WTC11 (cell line): Measurements from ENCODE around the gene AQP12A. TPM values are rescaled to one million over a fixed set of nuclear protein-coding genes. Genes with fewer than 3 reads are reported as not detected.

Experiments
- ATAC-seq: fragments of 200-7000 bp; cut with Tn5 transposase; 2 replicates; pipeline ENCODE4 v1.10.0; 2021; ENCODE audit warnings: mild to moderate bottlenecking, moderate library complexity
- CTCF ChIA-PET: fragments of 300-600 bp; sonication (Branson Sonifier 250); formaldehyde crosslinking; loops from one replicate; lab custom pipeline; 2021; ENCODE audit warnings: antibody characterized with exemption; lab: Charles Lee
- POLR2A ChIA-PET: fragments of 350-600 bp; sonication (Branson Sonifier 250); formaldehyde crosslinking; loops from one replicate; lab custom pipeline; 2021; ENCODE audit warnings: antibody characterized with exemption; lab: Charles Lee
- DNase-seq: peaks from one replicate; pipeline ENCODE4 v3.0.0; 2021; ENCODE audit warnings: low spot score
- H3K27ac Mint-ChIP-seq: 2 replicates; pipeline ENCODE4 v1.8.0; 2021; ENCODE audit warnings: mixed read lengths
- H3K27me3 Mint-ChIP-seq: 2 replicates; pipeline ENCODE4 v1.8.0; 2021; ENCODE audit warnings: low read depth, mild to moderate bottlenecking, moderate library complexity, mixed read lengths
- H3K36me3 Mint-ChIP-seq: 2 replicates; pipeline ENCODE4 v1.8.0; 2021; ENCODE audit warnings: mixed read lengths
- H3K4me1 Mint-ChIP-seq: 2 replicates; pipeline ENCODE4 v1.8.0; 2022; ENCODE audit warnings: mixed read lengths
- H3K4me3 Mint-ChIP-seq: 2 replicates; pipeline ENCODE4 v1.8.0; 2021; ENCODE audit warnings: mild to moderate bottlenecking, moderate library complexity, mixed read lengths
- H3K9me3 Mint-ChIP-seq: 2 replicates; pipeline ENCODE4 v1.8.0; 2021; ENCODE audit warnings: mixed read lengths
- AFF4 ChIP-seq: sonication (generic); formaldehyde crosslinking; IDR thresholded peaks from 2 replicates; pipeline ENCODE4 v1.8.1; 2023; ENCODE audit warnings: mild to moderate bottlenecking, missing genetic modification reagents, borderline replicate concordance
- ATF2 ChIP-seq: sonication (generic); formaldehyde crosslinking; IDR thresholded peaks from 2 replicates; pipeline ENCODE4 v1.8.1; 2022; ENCODE audit warnings: low read depth, missing genetic modification reagents, borderline replicate concordance
- CREB1 ChIP-seq: sonication (generic); formaldehyde crosslinking; IDR thresholded peaks from 2 replicates; pipeline ENCODE4 v1.8.0; 2023; ENCODE audit warnings: mild to moderate bottlenecking, missing genetic modification reagents
- FOXP1 ChIP-seq: sonication (generic); formaldehyde crosslinking; IDR thresholded peaks from 2 replicates; pipeline ENCODE4 v1.8.0; 2022; ENCODE audit warnings: missing genetic modification reagents, mild to moderate bottlenecking, moderate library complexity, borderline replicate concordance
- HMGXB4 ChIP-seq: sonication (generic); formaldehyde crosslinking; IDR thresholded peaks from 2 replicates; pipeline ENCODE4 v1.8.1; 2023; ENCODE audit warnings: mild to moderate bottlenecking, moderate library complexity, missing genetic modification reagents
- IRF2 ChIP-seq: sonication (generic); formaldehyde crosslinking; IDR thresholded peaks from 2 replicates; pipeline ENCODE4 v1.8.0; 2022; ENCODE audit warnings: low read depth, missing genetic modification reagents, borderline replicate concordance
- SOX15 ChIP-seq: fragments of 250-450 bp; sonication (Bioruptor Pico); IDR thresholded peaks from 2 replicates; pipeline ENCODE4 v1.9.0; 2021; ENCODE audit warnings: mild to moderate bottlenecking
- ZBTB43 ChIP-seq: sonication (generic); formaldehyde crosslinking; IDR thresholded peaks from 2 replicates; pipeline ENCODE4 v1.8.1; 2023; ENCODE audit warnings: mild to moderate bottlenecking, missing genetic modification reagents
- ZMAT4 ChIP-seq: fragments of 250-450 bp; sonication (Bioruptor Pico); IDR thresholded peaks from 2 replicates; pipeline ENCODE4 v1.9.0; 2021; ENCODE audit warnings: mild to moderate bottlenecking
- ZNF396 ChIP-seq: fragments of 250-450 bp; sonication (Bioruptor Pico); IDR thresholded peaks from 2 replicates; pipeline ENCODE4 v1.8.0; 2021; ENCODE audit warnings: mild to moderate bottlenecking, moderate library complexity, borderline replicate concordance
- ZNF512 ChIP-seq: sonication (generic); formaldehyde crosslinking; IDR thresholded peaks from 2 replicates; pipeline ENCODE4 v1.8.1; 2022; ENCODE audit warnings: missing genetic modification reagents, borderline replicate concordance
- total RNA-seq: library from RNA; stranded (reverse); gene quantifications from 3 replicates; pipeline ENCODE4 v1.2.3, GENCODE V29; 2021
- TF ChIP-seq, protein P1 (sequence below): fragments of 200-600 bp; IDR thresholded peaks from 2 replicates; pipeline ENCODE4 v1.8.0; 2022; ENCODE audit warnings: antibody characterized with exemption
- TF ChIP-seq, protein P2 (sequence below): sonication (generic); formaldehyde crosslinking; IDR thresholded peaks from 2 replicates; pipeline ENCODE4 v1.8.1; 2023; ENCODE audit warnings: mild to moderate bottlenecking, missing genetic modification reagents

Gene AQP12A
- total RNA-seq, 1 experiment from 2014 or later, result not detected

DNA sequence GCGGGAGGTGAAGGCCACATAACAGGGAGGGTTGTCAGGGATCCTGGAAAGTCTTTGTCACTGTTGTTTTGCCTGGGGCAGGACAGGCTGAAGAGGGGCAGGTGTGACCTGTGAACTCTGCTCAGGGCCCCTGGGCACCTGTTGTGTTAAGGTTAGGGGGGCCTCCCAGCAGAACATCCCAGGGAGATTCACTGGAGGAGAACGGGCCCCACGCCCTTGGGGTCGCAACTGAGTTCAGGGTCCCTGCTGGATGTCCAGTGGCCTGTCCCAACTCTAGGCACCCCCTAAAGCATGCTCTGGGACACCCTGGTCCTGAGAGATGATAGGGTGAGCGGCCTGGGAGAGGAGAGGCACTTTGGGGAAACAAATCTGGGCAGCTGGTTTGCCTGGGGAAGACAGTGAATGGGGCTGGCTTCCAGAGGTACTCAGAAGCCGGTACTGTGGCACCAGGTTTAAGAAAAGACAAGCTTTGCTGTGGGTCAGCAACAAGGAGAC lies 43.5 kb upstream of the AQP12A start (continued):
- TF ChIP-seq, protein P1, sequence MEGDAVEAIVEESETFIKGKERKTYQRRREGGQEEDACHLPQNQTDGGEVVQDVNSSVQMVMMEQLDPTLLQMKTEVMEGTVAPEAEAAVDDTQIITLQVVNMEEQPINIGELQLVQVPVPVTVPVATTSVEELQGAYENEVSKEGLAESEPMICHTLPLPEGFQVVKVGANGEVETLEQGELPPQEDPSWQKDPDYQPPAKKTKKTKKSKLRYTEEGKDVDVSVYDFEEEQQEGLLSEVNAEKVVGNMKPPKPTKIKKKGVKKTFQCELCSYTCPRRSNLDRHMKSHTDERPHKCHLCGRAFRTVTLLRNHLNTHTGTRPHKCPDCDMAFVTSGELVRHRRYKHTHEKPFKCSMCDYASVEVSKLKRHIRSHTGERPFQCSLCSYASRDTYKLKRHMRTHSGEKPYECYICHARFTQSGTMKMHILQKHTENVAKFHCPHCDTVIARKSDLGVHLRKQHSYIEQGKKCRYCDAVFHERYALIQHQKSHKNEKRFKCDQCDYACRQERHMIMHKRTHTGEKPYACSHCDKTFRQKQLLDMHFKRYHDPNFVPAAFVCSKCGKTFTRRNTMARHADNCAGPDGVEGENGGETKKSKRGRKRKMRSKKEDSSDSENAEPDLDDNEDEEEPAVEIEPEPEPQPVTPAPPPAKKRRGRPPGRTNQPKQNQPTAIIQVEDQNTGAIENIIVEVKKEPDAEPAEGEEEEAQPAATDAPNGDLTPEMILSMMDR, result no peak
- TF ChIP-seq ZNF396 (no peak), ZMAT4 (CRISPR knock-in tag) (no peak), ZBTB43 (CRISPR knock-in tag) (no peak), IRF2 (no peak), FOXP1 (CRISPR knock-in tag) (no peak), SOX15 (CRISPR knock-in tag) (no peak), AFF4 (no peak), HMGXB4 (CRISPR knock-in tag) (no peak), CREB1 (CRISPR knock-in tag) (no peak), ATF2 (no peak)
- TF ChIP-seq, protein P2, sequence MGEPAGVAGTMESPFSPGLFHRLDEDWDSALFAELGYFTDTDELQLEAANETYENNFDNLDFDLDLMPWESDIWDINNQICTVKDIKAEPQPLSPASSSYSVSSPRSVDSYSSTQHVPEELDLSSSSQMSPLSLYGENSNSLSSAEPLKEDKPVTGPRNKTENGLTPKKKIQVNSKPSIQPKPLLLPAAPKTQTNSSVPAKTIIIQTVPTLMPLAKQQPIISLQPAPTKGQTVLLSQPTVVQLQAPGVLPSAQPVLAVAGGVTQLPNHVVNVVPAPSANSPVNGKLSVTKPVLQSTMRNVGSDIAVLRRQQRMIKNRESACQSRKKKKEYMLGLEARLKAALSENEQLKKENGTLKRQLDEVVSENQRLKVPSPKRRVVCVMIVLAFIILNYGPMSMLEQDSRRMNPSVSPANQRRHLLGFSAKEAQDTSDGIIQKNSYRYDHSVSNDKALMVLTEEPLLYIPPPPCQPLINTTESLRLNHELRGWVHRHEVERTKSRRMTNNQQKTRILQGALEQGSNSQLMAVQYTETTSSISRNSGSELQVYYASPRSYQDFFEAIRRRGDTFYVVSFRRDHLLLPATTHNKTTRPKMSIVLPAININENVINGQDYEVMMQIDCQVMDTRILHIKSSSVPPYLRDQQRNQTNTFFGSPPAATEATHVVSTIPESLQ (CRISPR knock-in tag), result no peak

DNA sequence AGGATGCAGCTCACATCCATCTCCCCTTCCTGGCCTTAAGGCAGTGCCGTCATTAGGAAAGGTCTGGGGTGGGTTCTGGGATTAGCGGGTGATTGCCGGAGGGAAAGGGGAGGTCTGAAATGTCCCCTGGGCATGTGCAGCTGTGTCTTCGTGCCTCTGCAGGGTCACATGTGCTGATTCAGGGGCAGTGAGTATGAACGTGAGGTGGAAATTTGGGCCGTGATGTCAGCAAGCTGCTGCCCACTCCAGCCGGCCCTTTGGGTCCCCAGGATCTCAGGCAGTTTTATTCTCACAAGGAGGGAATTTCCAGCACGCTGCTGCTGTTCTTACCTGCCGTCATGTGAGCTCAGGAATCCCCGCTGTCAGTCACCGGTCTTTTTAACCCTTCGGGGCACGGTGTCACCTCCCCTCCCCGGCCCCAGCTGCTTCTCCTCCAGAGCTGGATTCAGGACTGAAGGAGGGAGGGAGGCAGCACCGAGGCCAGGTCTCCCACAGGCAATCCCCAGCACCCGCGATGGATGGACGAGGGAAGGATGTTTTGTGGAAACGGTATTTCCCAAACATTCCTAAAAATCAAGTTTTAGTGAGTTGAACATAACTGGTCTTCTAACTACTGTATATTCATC lies 42.9 kb upstream of the AQP12A start:
- H3K27me3 Mint-ChIP-seq, result peaks cover 3% of the 10 kb centered on the region
- CTCF ChIA-PET, result interaction anchor here (0.7 to 2.0 kb wide), 9 partner anchors 8 to 1108 kb away, joined by 3 to 16 read pairs (median 4); no protein-coding TSS in a partner anchor

More for the DNA sequence above, 42.9 kb upstream of the AQP12A start:
- no peak for ATAC-seq
- Mint-ChIP-seq H3K27ac (no peak overlapping the region), H3K36me3 (no peaks in the 10 kb centered on the region), H3K4me1 (peaks cover 3% of the 10 kb centered on the region; the same call in 1 of the 2 replicates), H3K9me3 (peaks cover 8% of the 10 kb centered on the region), H3K4me3 (no peak overlapping the region)
- no peak for TF ChIP-seq ZNF512 (CRISPR knock-in tag)
- TF ChIP-seq AFF4, result no peak
- POLR2A ChIA-PET, result no interaction called here
- no peak for DNase-seq
